Psoas muscle (tissue), 8 donors: Measurements from ENCODE around the gene LTBP4. TPM values are rescaled to one million over a fixed set of nuclear protein-coding genes. Genes with fewer than 3 reads are reported as not detected.
A peak's percentile ranks its signal among the peaks of the same experiment; 100 is the strongest.

Experiments
- ATAC-seq, 4 donors: fragments of 200-7000 bp; cut with Tn5 transposase; one replicate each; pipeline ENCODE4 v1.9.1; 2020; ENCODE audit warnings: moderate library complexity in 3 of 4, mild to moderate bottlenecking in 2 of 4
- DNase-seq, 2 donors: peaks; one replicate each; pipeline ENCODE4 v3.0.0-alpha.2; 2020
- H3K27ac ChIP-seq: fragments of 200-600 bp; one replicate; pipeline ENCODE4 v1.8.0; 2022
- H3K27me3 ChIP-seq, 3 donors: fragments of 200-600 bp in 1 of 3; one replicate each; pipeline versions ENCODE4 v1.6.1 to v1.8.0; 2013 to 2022; ENCODE audit warnings: low read length in 2 of 3, mild to moderate bottlenecking in 2 of 3, moderate library complexity in 1 of 3; ENCODE audit not compliant: insufficient read depth in 3 of 3
- H3K36me3 ChIP-seq, 2 donors: fragments of 200-600 bp in 1 of 2; one replicate each; pipeline versions ENCODE4 v1.6.1 to v1.8.0; 2013 to 2022; ENCODE audit warnings: low read depth in 1 of 2, mild to moderate bottlenecking in 1 of 2, moderate library complexity in 1 of 2; ENCODE audit not compliant: insufficient read depth in 1 of 2
- H3K4me1 ChIP-seq: fragments of 200-600 bp; one replicate; pipeline ENCODE4 v1.8.0; 2022
- H3K4me3 ChIP-seq: fragments of 200-600 bp; one replicate; pipeline ENCODE4 v1.8.0; 2022; ENCODE audit warnings: mild to moderate bottlenecking
- H3K9me3 ChIP-seq: fragments of 200-600 bp; one replicate; pipeline ENCODE4 v1.8.0; 2022
- CTCF ChIP-seq: fragments of 200-600 bp; IDR thresholded peaks from one replicate; pipeline ENCODE4 v1.8.0; 2022; ENCODE audit warnings: antibody characterized with exemption
- WGBS, 3 donors: extraction: QIAGEN DNeasy Blood & Tissue Kit; methylation state at CpG; one replicate each; pipeline versions ENCODE4 v1.1.6 to v1.1.7; 2013; 5-methylcytosine and 5-hydroxymethylcytosine counted together
- intact Hi-C, 2 donors: fragments of 100-400 bp; cut with DNase I; formaldehyde crosslinking; loops; one replicate each; pipeline versions ENCODE4 v1.11.0 to v1.14.2; 2022
- polyA plus RNA-seq, 3 donors: library from polyadenylated mRNA; stranded (reverse); fragments of 200-250 nt; gene quantifications; one replicate each; pipeline ENCODE4 v1.2.3, GENCODE V29; 2013
- total RNA-seq, 4 donors: library from RNA; stranded (reverse); fragmentation: NEBNext Ultra II Directional in 2 of 4; extraction: Animal tissue kit (Norgen Biotek cat#: 25700) in 2 of 4; gene quantifications; one replicate each; pipeline versions ENCODE4 v1.2.1 to v1.2.4, GENCODE V29; 2021 to 2023
- donor health status: healthy with polysubstance abuse.
- donor health status: DM: no; HTN: no; CAD: no; lungs with moderate emphysema.
- donor health status: Bipolar disorder and iron deficiency.
- donor health status: healthy.
- donor health status: DM: yes; HTN: yes; CAD: no.
- donor health status: DM: no; HTN: no; CAD: no.
- donor health status: DM: no; HTN: no; CAD: no.
- donor health status: DM: yes; HTN: yes; CAD: no.

Gene LTBP4
- total and polyA plus RNA-seq, 7 donors: 16.0 to 55.8 (median 24.1) TPM

- no peak for TF ChIP-seq CTCF
- Histone ChIP-seq H3K9me3 (no peaks in the 10 kb centered on the region), H3K27me3 (peaks cover 0 to 2% (median 0%) of the 10 kb centered on the region in 3 donors), H3K4me1 (peaks cover 9% of the 10 kb centered on the region), H3K36me3 (no peaks in the 10 kb centered on the region), H3K27ac (no peak overlapping the region), H3K4me3 (no peak overlapping the region)
- no peak for DNase-seq
- intact Hi-C loops: no loop called here
- 83 to 90% (median 86%) methylated on average over 14 to 15 of the region's 15 CpGs for WGBS, 3 donors
- ATAC-seq: no peak
These were observed 9.9 kb downstream of the LTBP4 start for GRCh38 chr19:40611096-40611495.

- DNase-seq (no peak), ATAC-seq (no peak)
- no peak overlapping the region for H3K4me3 ChIP-seq
- no peak overlapping the region for H3K27ac ChIP-seq
- WGBS, 3 donors: 93 to 97% (median 97%) methylated on average over 9 to 10 of the region's 10 CpGs
- H3K27me3 ChIP-seq: peaks cover 0 to 2% (median 0%) of the 10 kb centered on the region in 3 donors
- H3K9me3 ChIP-seq: no peaks in the 10 kb centered on the region
- intact Hi-C loops: no loop called here
- peaks cover 6% of the 10 kb centered on the region for H3K4me1 ChIP-seq
- no peaks in the 10 kb centered on the region for H3K36me3 ChIP-seq
- TF ChIP-seq CTCF: no peak
These were observed 10.9 kb downstream of the LTBP4 start for GRCh38 chr19:40611900-40612698.

GRCh38 chr19:40612831-40613689 lies 11.9 kb downstream of the LTBP4 start:
- ATAC-seq: no peak
- H3K9me3 ChIP-seq: no peaks in the 10 kb centered on the region
- H3K27me3 ChIP-seq: no peaks in the 10 kb centered on the region
- no peak overlapping the region for H3K27ac ChIP-seq
- H3K4me1 ChIP-seq: peaks cover 6% of the 10 kb centered on the region
- TF ChIP-seq CTCF: no peak
- intact Hi-C loops: no loop called here
- DNase-seq: peak in 1 of 2 donors; percentile 74
- peak overlapping the region; percentile 58 for H3K4me3 ChIP-seq
- no peaks in the 10 kb centered on the region for H3K36me3 ChIP-seq
- 58 to 62% (median 60%) methylated on average over 47 to 50 of the region's 50 CpGs for WGBS, 3 donors

- WGBS, 3 donors: 59 to 74% (median 67%) methylated on average over 54 to 67 of the region's 67 CpGs
- peaks cover 6% of the 10 kb centered on the region for H3K4me1 ChIP-seq
- H3K4me3 ChIP-seq: peak overlapping the region; percentile 58
- TF ChIP-seq CTCF: no peak
- no peaks in the 10 kb centered on the region for H3K9me3 ChIP-seq
- H3K27ac ChIP-seq: no peak overlapping the region
- no peaks in the 10 kb centered on the region for H3K27me3 ChIP-seq
- intact Hi-C loops: no loop called here
- H3K36me3 ChIP-seq: no peaks in the 10 kb centered on the region
- DNase-seq: peak; percentile 69 to 80
- no peak for ATAC-seq
These were observed 12.8 kb downstream of the LTBP4 start for GRCh38 chr19:40613690-40614621.
